ENCODE results near the gene CCDC28A.
A peak's percentile ranks its signal among the peaks of the same experiment; 100 is the strongest.
"Not testable (repeated sequence)": the region's sequence is repeated elsewhere in the genome, so short reads cannot be mapped to it uniquely, and the experiment has no call there.

Gene CCDC28A

DNA sequence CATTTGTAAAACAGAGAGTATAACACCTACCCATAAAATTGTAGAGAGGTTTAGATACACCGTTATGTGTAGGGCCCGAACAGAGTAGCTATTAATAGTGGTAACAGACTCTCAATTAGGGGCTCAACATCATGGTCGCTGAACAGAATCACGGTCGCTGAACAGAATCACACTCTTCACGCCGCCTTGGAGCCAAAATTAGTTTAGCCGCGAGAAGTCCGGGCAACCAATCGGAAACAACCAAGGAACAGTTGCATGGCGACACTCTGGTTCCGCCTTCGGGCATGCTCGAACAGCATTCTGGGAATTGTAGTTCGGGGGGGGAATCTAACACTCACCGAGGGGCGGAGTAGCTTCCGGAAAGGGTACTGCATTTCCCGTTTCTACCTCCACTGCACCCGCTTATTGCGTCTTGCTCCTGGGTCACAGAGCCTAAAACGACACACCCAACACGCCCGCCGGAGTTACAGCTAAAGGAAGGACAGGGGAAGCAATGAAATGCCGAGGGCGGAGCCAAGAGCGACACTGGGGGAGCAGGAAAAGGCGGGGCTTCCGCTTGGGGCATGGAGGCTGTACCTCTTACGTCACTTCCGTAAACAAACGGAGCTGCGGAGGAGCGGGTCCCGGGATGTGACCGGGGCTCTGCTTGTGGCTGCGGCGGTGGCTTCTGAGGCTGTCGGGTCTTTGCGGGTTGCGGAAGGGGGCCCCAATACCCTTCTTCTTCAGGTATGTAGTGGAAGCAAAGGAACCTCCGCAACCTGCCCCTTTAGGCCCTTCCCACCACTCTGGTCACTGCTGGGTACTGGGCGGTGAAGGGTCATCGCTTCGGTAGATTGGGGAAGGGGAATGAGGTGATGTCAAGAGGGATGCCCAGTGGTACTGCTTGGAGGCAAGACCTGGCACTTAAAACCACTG, at the start of gene CCDC28A:
Gene CCDC28A (plus strand): TSS at position 593 of the 915 bp plus-strand sequence. CDS start 2,352 bp downstream, outside the sequence.
- peak; percentile 98 for DNase-seq

DNA sequence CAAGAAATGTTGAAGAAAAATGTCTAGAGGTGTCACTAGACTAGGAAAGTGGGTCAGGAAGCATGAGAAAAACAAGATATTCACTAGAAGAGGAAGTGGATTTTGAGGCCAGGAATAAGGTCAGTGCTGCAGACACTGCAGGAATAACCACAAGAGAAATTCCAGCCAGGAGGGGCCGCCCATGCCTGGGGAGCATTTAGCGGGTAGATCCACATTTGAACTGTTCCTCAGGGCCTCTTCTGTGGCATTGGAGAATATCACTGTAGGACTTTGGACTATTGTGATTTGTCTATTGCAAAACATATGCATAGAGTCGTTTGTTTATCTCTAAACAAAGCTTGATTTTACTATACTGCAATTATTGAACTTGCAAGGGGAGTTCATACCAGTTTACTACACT, 49.6 kb upstream of the CCDC28A start:
- DNase-seq: peak in 1 of 2 experiments; percentile 10

DNA sequence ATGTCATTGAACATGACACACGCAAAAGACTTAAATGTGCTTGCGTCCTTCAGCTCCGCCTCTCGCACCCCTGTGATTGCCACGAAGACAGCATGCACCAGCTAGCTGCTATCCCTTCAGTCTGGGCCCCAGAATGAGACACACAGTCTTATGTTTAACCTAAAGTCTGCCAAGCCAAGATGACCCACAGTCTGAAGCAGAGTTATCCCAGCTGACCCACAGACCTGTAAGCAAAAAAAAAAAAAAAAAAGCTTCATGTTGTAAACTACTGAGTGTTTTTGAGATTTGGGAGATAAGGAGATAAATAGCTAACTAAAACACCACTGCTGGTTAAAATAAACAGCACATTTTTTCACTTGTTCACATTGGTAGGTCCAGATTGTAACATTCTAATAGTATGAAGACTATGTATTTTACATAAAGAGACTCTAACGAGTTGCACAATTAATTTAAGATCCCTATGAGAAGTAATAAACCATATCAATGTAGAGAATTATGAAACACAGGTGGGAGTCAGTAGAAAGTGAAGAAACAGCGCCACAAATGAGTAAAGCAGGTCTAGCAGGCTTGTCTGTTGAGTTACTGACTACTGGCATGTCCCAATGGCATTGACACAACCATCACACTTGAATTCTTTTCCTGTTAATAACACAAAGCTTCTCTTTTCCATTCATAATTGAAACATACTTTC, 47.4 kb upstream of the CCDC28A start:
- DNase-seq: no peak

DNA sequence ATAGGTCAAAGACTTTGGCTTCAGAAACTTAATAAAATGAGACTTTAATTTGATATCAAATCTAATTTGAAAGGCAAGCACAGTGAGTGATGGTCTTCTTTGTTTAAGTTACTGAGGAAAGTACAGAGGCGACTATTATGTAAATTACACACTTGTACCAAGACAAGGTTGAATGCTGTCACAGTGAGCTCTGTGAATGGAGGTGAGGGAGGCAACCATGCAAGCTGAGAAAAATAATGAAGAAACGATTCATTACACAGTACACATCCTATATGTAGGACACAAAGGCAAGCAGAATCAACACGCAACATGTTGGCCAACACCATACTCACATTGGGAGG, 46.8 kb upstream of the CCDC28A start:
- no peak for DNase-seq

DNA sequence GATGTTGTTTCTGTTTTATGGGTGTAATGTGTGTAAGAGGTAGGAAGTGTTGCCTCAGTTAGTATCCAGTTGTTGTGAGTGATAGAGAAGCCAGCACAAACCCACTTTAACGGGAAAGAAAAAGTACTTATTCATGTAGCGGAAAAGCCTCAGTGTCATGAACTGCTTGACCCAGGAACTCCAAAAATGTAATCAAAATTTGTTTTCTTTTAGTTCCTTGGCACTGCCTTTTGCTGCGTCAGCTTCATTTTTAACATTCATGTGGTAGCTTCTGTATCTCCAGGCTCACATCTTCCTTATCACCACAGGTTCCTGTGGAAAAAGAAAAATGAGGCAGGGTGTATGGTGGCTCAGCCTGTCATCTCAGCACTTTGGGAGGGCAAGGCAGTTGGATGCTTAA, 46.4 kb upstream of the CCDC28A start:
- no peak for DNase-seq

DNA sequence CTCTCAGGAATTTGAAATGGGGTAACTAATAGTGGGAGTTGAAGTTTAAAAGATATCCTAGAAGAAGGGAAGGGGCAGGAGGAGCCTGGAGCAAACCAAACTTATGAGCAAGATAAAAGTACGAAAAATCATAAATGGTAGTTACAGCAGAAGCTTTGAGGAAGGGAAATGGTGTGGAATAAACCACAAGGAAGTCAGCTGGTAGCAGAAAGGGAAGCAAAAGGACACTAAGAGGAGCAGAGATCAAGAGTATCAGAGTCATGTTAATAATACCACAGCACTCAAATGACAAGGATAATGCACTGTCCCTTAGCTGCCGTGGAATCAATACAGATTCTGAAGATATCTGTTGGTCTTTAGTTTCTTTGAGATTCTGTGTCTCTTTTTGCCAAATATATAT, 44.9 kb upstream of the CCDC28A start:
- no peak for DNase-seq

DNA sequence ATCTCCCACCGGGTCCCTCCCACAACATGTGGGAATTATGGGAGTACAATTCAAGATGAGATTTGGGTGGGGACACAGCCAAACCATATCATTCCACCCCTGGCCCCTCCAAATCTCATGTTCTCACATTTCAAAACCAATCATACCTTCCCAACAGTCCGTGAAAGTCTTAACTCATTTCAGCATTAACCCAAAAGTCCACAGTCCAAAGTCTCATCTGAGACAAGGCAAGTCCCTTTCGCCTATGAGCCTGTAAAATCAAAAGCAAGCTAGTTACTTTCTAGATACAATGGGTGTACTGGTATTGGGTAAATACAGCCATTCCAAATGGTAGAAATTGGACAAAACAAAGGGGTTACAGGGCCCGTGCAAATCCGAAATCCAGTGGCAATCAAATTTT, 43.5 kb upstream of the CCDC28A start:
- DNase-seq: not testable (repeated sequence)

DNA sequence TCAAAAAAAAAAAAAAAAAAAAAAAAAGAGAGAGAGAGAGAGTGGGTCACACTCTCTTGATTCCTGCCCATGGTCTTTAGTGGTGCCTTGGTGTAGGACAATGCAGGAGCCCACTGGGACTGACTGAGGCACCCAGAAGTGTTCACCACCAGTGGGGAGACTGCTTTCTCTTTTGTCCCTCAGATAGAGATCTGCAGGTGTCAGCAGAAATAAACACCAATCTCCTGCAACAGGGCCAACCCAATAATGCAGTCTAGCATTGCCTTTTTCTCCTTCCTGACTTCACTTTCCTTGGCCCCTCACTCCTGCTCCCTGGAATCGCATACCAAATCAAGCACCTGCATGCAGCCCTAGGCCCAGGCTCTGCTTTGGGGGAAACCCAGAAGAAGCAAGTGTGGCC, 39.0 kb upstream of the CCDC28A start:
- DNase-seq: no peak

DNA sequence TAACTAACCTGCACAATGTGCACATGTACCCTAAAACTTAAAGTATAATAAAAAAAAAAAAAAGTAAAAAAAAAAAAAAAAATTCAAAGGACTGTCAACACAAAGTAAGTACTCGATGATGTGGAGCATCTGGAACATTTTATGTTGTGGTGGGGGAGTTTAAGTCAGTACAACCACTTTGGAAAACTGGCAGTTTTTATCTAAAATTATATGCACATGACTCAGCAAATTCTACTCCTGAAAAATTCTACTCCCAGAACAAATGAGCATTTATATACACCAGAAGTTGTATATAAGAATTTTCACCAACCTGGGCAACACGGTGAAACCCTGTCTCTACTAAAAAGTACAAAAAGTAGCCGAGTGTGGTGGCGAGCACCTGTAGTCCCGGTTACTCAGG, 36.9 kb upstream of the CCDC28A start:
- no peak for DNase-seq

DNA sequence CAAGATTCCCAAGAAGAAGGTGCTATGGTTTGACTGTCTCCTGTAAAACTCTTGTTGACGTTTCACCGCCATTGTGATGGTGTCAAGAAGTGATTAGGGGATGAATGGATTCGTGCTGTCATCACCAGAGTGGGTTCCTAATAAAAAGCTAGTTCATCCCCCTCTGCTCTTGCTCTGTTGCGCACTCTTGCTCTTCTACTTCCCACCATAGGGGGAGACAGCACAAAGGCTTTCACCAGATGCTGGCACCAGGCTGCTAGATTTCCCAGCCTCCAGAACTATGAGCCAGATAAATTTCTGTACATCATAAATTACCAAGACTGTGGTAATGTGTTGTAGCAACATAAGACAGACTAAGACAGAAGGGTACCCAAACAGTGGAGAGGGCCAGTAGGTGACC, 21.6 kb upstream of the CCDC28A start:
- DNase-seq: peak; percentile 46 to 60

DNA sequence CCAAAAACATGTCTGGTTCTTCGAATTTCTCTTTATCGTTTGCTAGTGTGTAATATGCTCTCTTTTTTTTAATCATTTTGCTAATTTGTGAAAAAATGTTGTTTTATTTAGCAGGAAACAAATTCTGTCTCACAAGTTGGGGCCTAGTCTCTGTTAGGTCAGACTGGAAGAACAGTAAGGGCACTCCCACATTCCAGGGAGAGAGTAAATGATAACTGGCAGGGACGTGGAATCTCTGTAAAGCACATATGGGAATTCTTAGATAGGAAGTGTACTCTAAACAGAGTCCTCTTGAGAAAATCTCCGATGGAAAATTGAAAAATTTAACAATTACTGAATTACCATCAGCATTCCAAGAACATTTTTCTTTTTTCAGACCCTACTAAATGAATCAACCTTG, 16.4 kb upstream of the CCDC28A start:
- DNase-seq: no peak

DNA sequence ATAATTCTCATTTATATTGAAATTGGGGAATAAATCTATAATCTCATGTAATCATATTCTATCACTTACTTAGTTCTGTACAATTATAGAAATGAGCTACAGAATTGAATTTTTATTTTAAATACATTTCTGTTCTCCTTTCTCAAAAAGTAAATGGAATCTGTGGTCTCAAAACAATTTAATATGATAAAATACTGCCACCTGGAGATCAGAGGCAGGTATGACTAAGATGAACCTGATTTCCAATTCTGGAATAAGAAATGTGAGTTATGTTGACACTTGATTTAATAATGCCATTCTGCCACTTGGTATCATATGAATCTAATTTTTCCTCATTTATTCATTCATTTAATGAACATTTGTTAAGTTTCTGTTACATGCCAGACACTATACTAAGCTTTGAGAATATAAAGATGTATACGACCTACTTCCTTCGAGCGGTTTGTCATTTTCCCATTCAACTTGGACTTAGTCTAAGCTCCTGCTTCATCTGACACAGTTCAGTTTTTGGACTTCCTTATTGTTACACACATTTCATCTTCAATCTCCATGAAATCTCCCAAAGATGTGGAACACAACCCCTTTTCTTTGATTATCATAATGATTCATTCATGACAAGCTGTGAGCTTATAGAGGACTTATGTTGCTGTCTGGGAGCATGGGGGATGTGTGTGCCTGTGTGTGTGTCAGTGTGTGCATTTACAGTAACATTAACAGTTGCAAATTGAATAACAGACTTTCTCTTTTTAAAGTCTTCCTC, 7.5 kb upstream of the CCDC28A start:
- DNase-seq: peak in 1 of 2 experiments; percentile 56

DNA sequence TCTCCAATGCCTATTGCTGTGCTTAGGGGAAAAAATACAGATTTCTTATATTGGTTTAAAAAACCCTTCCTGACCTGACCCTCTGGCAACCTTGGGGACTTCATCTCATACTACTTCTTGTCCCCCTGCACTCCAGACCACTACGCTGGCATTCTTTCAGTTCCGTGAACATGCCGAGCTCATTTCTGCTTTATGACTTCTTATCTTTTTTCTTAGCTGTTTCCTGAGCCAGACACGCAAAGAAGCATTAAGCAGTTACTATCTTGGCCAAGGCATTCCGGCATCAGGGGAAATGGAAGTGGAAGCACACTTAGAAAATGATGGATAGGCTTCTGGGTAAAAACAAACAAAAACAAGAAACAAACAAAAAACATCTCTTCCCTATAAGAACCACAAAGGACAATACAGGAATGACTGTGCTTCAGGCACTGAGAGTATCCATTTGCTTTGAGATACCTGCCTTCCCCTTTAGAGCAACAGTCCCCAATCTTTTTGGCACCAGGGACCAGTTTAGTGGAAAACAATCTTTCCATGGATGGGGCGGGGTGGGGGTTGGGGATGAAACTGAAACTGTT, 4.4 kb upstream of the CCDC28A start:
- DNase-seq: no peak

DNA sequence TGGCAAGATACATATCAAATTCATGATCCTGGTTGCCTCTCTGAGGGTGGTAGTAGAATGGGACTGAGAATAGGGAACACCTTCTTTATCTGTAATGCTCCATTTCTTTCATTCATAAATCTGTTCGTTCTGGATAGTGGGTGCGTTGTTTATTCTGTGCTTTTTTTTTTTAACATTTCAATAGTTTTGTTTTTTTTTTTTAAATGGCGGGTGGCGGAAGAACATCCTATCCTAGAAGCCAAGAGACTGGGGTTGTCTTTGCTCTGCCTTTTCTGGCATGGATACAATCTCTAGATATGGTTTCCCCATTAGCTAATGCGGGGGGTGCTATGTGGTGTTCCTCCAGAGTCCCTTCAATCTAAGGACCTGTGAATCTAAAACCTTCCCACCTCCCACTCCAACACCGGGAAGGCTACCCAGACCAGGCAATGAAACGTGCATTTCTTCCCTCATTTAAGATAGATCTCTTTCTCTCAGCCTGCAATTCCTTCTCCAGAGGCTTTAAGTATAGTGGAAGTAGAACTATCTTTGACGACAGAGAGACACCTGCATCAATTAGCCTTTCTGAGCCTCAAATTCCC, 883 bp upstream of the CCDC28A start:
- DNase-seq: peak in 1 of 2 experiments; percentile 22

DNA sequence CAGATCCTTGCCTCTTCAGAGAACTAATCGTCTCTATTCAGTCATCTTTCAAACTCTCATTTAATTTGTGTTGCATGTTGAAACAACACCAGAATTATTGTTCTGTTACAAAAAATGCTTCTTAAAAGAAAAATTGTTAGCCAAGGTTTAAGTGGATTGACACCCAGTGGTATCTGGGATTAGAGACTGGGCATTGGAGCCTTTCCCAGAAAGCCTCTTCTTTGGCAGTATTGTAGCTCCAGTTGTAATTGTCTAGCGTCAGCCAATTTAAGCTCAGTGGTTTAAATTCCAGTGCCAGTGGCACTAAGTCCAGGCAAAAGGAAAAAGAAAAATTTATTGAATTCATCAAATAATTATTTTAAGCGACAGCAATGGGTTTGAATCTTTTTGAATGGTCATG, 801 bp downstream of the CCDC28A start:
- no peak for DNase-seq

DNA sequence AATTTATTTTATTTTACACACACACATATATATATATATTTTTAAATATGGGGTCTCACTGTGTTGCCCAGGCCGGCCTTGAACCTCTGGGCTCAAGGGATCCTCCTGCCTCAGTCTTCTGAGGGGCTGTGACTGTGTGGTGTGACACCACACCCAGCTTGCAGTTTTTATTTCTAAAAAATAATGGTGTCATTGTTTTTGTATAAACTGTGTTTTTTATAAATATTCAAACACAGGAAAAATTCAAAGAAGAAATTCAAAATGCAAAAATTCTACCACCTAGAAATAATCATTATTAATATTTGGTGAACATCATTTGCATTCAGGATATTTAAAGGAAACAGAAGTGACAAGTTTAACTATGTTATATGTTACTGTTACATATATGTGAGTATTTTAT, 3.1 kb downstream of the CCDC28A start:
- DNase-seq: no peak

DNA sequence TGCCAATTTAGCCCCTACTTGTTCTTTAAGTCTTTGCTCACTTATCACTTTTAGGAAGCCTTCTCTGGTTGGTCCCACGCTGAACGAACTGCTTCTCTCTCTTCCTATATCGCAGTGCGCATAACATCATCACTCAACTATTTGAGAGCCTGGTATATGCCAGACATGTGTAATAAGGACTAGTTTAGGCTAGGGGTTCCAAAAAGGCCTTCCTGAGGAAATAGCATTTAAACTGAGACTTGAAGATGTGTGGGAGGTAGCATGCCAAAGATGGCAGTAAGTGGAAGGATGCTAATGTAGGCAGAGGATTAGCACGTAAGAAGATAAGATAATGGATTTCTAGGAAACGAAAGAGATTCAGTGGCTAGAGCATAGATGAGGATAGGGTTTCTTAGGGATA, 4.8 kb downstream of the CCDC28A start:
- DNase-seq: no peak

DNA sequence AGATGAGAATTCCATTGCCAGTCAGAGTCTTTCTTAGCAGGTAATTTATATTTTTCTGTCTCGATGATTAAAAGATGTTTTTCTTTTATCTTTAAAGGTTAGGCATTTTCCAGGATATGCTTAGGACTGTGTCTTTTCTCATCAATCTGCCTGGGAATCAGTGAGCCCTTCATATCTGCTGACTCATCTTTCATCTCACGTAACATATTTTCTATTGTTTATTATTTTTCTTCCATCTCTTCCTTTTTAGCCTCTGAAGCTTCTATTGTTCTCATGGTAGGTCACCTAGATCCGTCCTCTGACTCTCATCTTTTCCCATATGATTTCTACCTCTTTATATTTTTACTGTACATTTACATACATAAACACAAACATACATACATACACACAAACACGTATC, 8.7 kb downstream of the CCDC28A start:
- no peak for DNase-seq

DNA sequence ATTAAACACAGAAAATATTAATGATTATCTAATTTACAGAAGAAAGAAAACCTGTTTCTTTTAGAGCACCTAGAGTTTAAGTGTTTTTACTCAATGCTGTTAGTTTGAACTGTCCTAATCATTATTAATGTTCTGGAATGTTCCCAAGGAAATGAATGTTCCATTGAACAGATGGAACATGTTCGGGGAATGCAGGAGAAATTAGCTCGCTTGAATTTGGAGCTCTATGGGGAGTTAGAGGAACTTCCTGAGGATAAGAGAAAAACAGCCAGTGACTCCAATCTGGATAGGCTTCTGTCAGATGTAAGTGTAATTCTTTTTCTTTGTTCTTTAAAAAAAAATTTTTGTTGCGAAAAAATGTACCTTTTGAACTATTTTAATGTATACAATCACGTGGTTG, 11.5 kb downstream of the CCDC28A start:
- DNase-seq: no peak

DNA sequence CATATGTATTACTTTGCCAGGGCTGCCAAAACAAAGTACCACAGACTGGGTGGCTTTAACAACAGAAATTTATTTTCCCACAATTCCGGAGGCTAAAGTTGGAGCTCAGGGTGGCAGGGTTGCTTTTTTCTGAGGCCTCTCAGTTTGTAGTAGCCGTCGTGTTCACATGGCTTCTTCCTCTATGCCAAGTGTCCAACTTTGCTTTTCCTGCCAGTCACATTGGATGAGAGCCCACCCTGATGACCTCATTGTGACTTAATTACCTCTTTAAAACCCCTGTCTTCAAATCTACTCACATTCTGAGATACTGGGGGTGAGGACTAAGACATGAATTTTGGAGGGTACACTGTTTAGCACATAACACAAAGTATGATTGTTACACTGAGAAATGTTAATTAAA, 12.4 kb downstream of the CCDC28A start:
- no peak for DNase-seq

DNA sequence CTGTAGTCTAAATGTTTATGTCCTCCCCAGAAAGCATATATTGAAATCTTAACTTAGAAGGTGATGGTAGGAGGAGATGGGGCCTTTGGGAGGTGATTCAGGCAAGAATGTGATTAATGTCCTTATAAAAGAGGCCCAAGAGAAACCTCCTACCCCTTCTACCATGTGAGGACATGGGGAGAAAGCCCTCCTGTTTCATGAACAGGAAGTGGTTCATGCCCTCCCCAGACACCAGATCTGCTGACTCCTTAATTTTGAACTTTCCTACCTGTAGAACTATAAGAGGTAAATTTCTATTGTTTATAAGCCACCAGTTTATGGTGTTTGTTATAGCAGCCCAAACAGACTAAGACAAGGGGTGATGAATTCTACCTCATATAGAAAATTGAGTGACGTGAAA, 13.6 kb downstream of the CCDC28A start:
- no peak for DNase-seq

DNA sequence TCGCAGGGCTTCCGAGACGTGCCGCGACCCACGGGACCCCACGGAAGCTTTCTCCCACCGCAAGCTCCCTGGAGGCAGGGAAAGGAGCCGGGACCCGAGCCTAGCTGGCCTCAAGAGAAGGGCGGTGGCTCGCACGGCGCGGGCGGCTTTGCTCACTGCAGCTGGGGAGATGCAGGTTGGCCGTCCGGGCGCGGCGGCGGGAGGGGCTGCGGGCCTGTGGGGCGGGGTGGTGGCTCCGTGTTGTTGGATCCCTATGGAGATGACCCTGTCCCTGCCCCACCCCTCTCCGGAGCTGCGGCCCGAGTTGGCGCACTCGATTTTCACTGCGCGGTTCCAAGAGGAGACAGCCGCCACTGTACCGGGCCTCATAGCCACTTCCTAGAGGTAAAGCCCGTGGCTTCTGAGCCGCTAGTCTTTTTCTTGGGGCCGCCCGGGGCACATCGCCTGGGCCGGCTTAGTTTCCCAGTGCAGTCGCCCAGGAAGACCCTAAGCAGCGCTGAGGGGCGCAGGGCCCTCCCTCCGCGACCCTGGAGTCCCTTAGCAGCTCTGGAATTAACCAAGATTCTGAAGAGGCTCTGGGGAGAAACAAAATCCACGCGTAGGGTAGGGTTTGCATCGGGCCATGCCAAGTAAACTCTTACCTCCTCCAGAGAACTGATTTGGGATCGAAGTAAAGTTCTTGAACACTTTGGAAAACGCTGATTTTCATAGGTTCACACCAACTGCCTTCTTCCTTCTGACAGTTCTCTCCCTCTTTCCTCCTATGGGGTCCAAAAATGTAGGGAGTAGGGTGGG, 22.4 kb downstream of the CCDC28A start, which contains the start of gene ECT2L:
Gene ECT2L (plus strand): TSS at position 279 of the 795 bp plus-strand sequence. CDS start 17,188 bp downstream, outside the sequence.
- peak in 1 of 2 experiments; percentile 55 for DNase-seq
